K562 (cell line): ENCODE measurements around the gene MYRIP. TPM values are rescaled to one million over a fixed set of nuclear protein-coding genes. Genes with fewer than 3 reads are reported as not detected.

ENCODE experiments used
- ATAC-seq: fragments of 200-7000 bp; cut with Tn5 transposase; 3 replicates; pipeline ENCODE4 v1.9.1; 2020; ENCODE audit warnings: moderate library complexity
- BruUV-seq: library from RNA; stranded (reverse); fragments of 400-500 nt; replicated peaks from 2 replicates; lab custom pipeline; 2021; lab: Mats Ljungman, UMichigan
- CTCF ChIA-PET: fragments of 300-600 bp; formaldehyde crosslinking; extraction: SDS; loops from one replicate; lab custom pipeline; 2021; ENCODE audit warnings: low intra/inter-chr PET ratio; lab: Yijun Ruan, JAX
- POLR2A ChIA-PET: fragments of 300-600, 350-650 bp; sonication (Branson Sonifier 250); formaldehyde crosslinking; extraction: SDS; loops from one replicate; lab custom pipeline; 2021; ENCODE audit warnings: antibody characterized with exemption, inconsistent platforms; lab: Yijun Ruan, JAX
- DNase-seq, 4 experiments: peaks; one replicate each; pipeline versions ENCODE4 v3.0.0 to v3.0.0-alpha.2; 2011 to 2018; ENCODE audit warnings: low spot score in 3 of 4, mixed read lengths in 3 of 4; ENCODE audit errors: extremely low read depth in 1 of 4
- FAIRE-seq: peaks from 2 replicates; lab custom pipeline; 2011; peaks lifted over from hg19 to GRCh38; lab: Jason Lieb, UNC
- H2AFZ ChIP-seq: 2 replicates; pipeline ENCODE4 v1.6.0; 2011; ENCODE audit warnings: low read depth, low read length, control low read depth, inconsistent platforms
- H3K27ac ChIP-seq: fragments of 200-600 bp; 3 replicates; pipeline ENCODE4 v1.8.0; 2011; ENCODE audit warnings: low read depth, mild to moderate bottlenecking, control low read depth, inconsistent platforms, low read length, moderate library complexity, mixed read lengths; ENCODE audit errors: extremely low read depth
- H3K27me3 ChIP-seq, 2 experiments: fragments of 300-600 bp in 1 of 2; 2 replicates in 1 of 2; 3 replicates in 1 of 2; pipeline versions ENCODE4 v1.6.0 to v1.8.0; 2011; ENCODE audit warnings: inconsistent platforms in 2 of 2, low read length in 2 of 2, mild to moderate bottlenecking in 1 of 2, mixed read lengths in 1 of 2, moderate library complexity in 1 of 2; ENCODE audit not compliant: control insufficient read depth in 2 of 2, insufficient read depth in 2 of 2
- H3K36me3 ChIP-seq: fragments of 300-600 bp; 3 replicates; pipeline ENCODE4 v1.8.0; 2011; ENCODE audit warnings: mild to moderate bottlenecking, low read length, inconsistent platforms; ENCODE audit not compliant: control insufficient read depth, insufficient read depth
- H3K4me1 ChIP-seq, 2 experiments: fragments of 200-600 bp in 1 of 2; replicated peaks in 1 of 2; 2 replicates in 1 of 2; 3 replicates in 1 of 2; pipeline versions ENCODE4 v1.5.1 to v1.8.0; 2011; ENCODE audit warnings: inconsistent platforms in 2 of 2, low read length in 2 of 2, mild to moderate bottlenecking in 1 of 2, mixed read lengths in 1 of 2, moderate library complexity in 1 of 2; ENCODE audit not compliant: control insufficient read depth in 2 of 2, insufficient read depth in 2 of 2
- H3K4me2 ChIP-seq: 2 replicates; pipeline ENCODE4 v1.6.1; 2011; ENCODE audit warnings: low read length, control low read depth, inconsistent platforms, mixed read lengths; ENCODE audit not compliant: insufficient read depth
- H3K4me3 ChIP-seq: fragments of 200-600 bp; sonication (generic), shearing (Covaris generic); 2 replicates; pipeline ENCODE4 v1.5.1; 2016; ENCODE audit warnings: control low read depth, inconsistent platforms
- H3K79me2 ChIP-seq: fragments of 200-600 bp; 3 replicates; pipeline ENCODE4 v1.8.0; 2011; ENCODE audit warnings: low read length, inconsistent platforms; ENCODE audit not compliant: control insufficient read depth, insufficient read depth
- H3K9ac ChIP-seq, 2 experiments: 2 replicates each; pipeline versions ENCODE4 v1.6.0 to v1.6.1; 2011; ENCODE audit warnings: low read depth in 2 of 2, low read length in 2 of 2, control low read depth in 1 of 2, inconsistent platforms in 1 of 2, mild to moderate bottlenecking in 1 of 2, mixed read lengths in 1 of 2; ENCODE audit not compliant: insufficient read depth in 1 of 2
- H3K9me1 ChIP-seq: one replicate; pipeline ENCODE4 v1.6.0; 2011; ENCODE audit warnings: inconsistent platforms, mild to moderate bottlenecking, low read length, moderate library complexity; ENCODE audit not compliant: control insufficient read depth, insufficient read depth
- H3K9me3 ChIP-seq: replicated peaks from 2 replicates; pipeline ENCODE4 v1.5.1; 2011; ENCODE audit warnings: low read depth, low read length, inconsistent platforms; ENCODE audit not compliant: control insufficient read depth, insufficient read depth
- H4K20me1 ChIP-seq: replicated peaks from 2 replicates; pipeline ENCODE4 v1.6.1; 2011; ENCODE audit warnings: low read length, inconsistent platforms, mixed read lengths; ENCODE audit not compliant: control insufficient read depth, insufficient read depth
- CSDE1 ChIP-seq, 2 experiments: fragments of 450-650 bp; IDR thresholded peaks; 2 replicates each; pipeline ENCODE4 v1.6.1; 2016; ENCODE audit warnings: mild to moderate bottlenecking in 1 of 2
- EP300 ChIP-seq: IDR thresholded peaks from 2 replicates; pipeline ENCODE4 v1.6.1; 2012; ENCODE audit warnings: low read length, improper control_type of control experiment
- ETV1 ChIP-seq: fragments of 450-650 bp; conservative IDR thresholded peaks from 2 replicates; pipeline ENCODE4 v1.6.1; 2016; ENCODE audit warnings: missing genetic modification characterization, control low read depth, low read depth, missing compliant biosample characterization
- HNRNPL ChIP-seq: fragments of 200-400 bp; formaldehyde crosslinking; IDR thresholded peaks from 2 replicates; pipeline ENCODE4 v1.6.1; 2017; ENCODE audit warnings: low read depth, mild to moderate bottlenecking, low read length
- NELFE ChIP-seq: IDR thresholded peaks from 2 replicates; pipeline ENCODE4 v1.6.1; 2011; ENCODE audit warnings: mild to moderate bottlenecking; ENCODE audit not compliant: insufficient read depth, insufficient read length
- RBM17 ChIP-seq: fragments of 200-400 bp; formaldehyde crosslinking; IDR thresholded peaks from 2 replicates; pipeline ENCODE4 v1.6.1; 2017; ENCODE audit warnings: low read depth, mild to moderate bottlenecking, low read length, borderline replicate concordance
- RFX5 ChIP-seq: IDR thresholded peaks from 2 replicates; pipeline ENCODE4 v1.6.1; 2011; ENCODE audit warnings: low read depth, mild to moderate bottlenecking, improper control_type of control experiment, low read length
- RHOXF2B ChIP-seq: fragments of 250-450 bp; sonication (Bioruptor Pico); conservative IDR thresholded peaks from 2 replicates; pipeline ENCODE4 v1.5.1; 2021
- SIN3B ChIP-seq: fragments of 450-650 bp; IDR thresholded peaks from 2 replicates; pipeline ENCODE4 v1.6.1; 2017; ENCODE audit warnings: low read depth, mild to moderate bottlenecking, moderate library complexity
- ZNF274 ChIP-seq: IDR thresholded peaks from 2 replicates; pipeline ENCODE4 v1.6.1; 2011; ENCODE audit warnings: low read depth, mild to moderate bottlenecking, low read length, moderate library complexity, borderline replicate concordance
- ZNF696 ChIP-seq: fragments of 250-450 bp; sonication (Bioruptor Pico); conservative IDR thresholded peaks from 2 replicates; pipeline ENCODE4 v1.4.0; 2020; ENCODE audit warnings: mild to moderate bottlenecking, moderate library complexity
- ZNF79 ChIP-seq: fragments of 250-450 bp; sonication (Bioruptor Pico); IDR thresholded peaks from 2 replicates; pipeline ENCODE4 v1.4.0; 2020; ENCODE audit warnings: low read depth, mild to moderate bottlenecking, moderate library complexity
- WGBS: fragments of 100-300 bp; shearing (Covaris generic); methylation state at CpG from one replicate; pipeline ENCODE4 v1.1.6; 2016; ENCODE audit warnings: low coverage, mixed read lengths; ENCODE audit not compliant: insufficient coverage; ENCODE audit errors: missing lambda C conversion rate; 5-methylcytosine and 5-hydroxymethylcytosine counted together
- in situ Hi-C: fragments of 300-500 bp; cut with MboI; formaldehyde crosslinking; loops from 4 replicates; pipeline ENCODE4 v1.15.0; 2018; ENCODE audit warnings: inconsistent platforms, mixed read lengths
- intact Hi-C: fragments of 100-400 bp; cut with micrococcal nuclease; formaldehyde crosslinking; loops from 2 replicates; pipeline ENCODE4 v1.14.2; 2022
- polyA plus RNA-seq, 8 experiments: library from polyadenylated mRNA; depleted of rRNA in 4 of 8; stranded (reverse) in 5 of 8; unstranded in 3 of 8; fragments of >200 nt; fragmentation: Nextera tagmentation in 2 of 8; fragmentation: Illumina TruSeq in 1 of 8; extraction: Ambion mirVana in 2 of 8; extraction: Trizol in 1 of 8; gene quantifications; 2 replicates each; pipeline versions ENCODE4 v1.2.1 to v1.2.3, GENCODE V29; 2011 to 2014; ENCODE audit warnings: inconsistent platforms in 1 of 8, missing spikeins in 1 of 8
- total RNA-seq, 7 experiments: library from RNA; depleted of rRNA in 6 of 7; stranded (reverse); fragments of >200 nt in 6 of 7; fragmentation: Illumina TruSeq in 2 of 7; extraction: Trizol in 2 of 7; gene quantifications; 2 replicates each; pipeline versions ENCODE4 v1.2.1 to v1.2.3, GENCODE V29; 2011 to 2021; ENCODE audit warnings: low replicate concordance in 1 of 7
- TF ChIP-seq, protein P1 (sequence below): fragments of 450-650 bp; IDR thresholded peaks from one replicate; pipeline ENCODE4 v1.6.1; 2018; ENCODE audit warnings: mild to moderate bottlenecking, moderate library complexity; ENCODE audit not compliant: partially characterized antibody

MYRIP gene
- total and polyA plus RNA-seq, 9 of the 15 experiments (the other 6 are each of a cell fraction or from before 2014, with no cell fraction given), result 0.03 to 0.12 TPM; not detected in 7

GRCh38 chr3:39896184-39896583 is 86.8 kb downstream of the MYRIP start:
- no peak overlapping the region for H3K27ac ChIP-seq
- no peak overlapping the region for H3K9ac ChIP-seq
- ChIA-PET CTCF (no interaction called here), POLR2A (no interaction called here)
- H3K4me3 ChIP-seq, result no peak overlapping the region
- no peaks in the 10 kb centered on the region for H3K27me3 ChIP-seq
- no peaks in the 10 kb centered on the region for H3K4me1 ChIP-seq
- TF ChIP-seq ZNF79 (CRISPR knock-in tag) (no peak), HNRNPL (no peak), ZNF696 (CRISPR knock-in tag) (no peak), ETV1 (tag) (no peak), RHOXF2B (CRISPR knock-in tag) (no peak), RBM17 (no peak), EP300 (no peak), SIN3B (no peak), ZNF274 (no peak), RFX5 (no peak), CSDE1 (IDR thresholded peaks at IDR 0.05) (no peak), NELFE (no peak)
- TF ChIP-seq, protein P1, sequence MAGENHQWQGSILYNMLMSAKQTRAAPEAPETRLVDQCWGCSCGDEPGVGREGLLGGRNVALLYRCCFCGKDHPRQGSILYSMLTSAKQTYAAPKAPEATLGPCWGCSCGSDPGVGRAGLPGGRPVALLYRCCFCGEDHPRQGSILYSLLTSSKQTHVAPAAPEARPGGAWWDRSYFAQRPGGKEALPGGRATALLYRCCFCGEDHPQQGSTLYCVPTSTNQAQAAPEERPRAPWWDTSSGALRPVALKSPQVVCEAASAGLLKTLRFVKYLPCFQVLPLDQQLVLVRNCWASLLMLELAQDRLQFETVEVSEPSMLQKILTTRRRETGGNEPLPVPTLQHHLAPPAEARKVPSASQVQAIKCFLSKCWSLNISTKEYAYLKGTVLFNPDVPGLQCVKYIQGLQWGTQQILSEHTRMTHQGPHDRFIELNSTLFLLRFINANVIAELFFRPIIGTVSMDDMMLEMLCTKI, result no peak
- no peaks in the 10 kb centered on the region for H3K9me3 ChIP-seq
- H3K79me2 ChIP-seq, result no peaks in the 10 kb centered on the region
- in situ Hi-C loops, result no loop called here
- H3K9me1 ChIP-seq, result no peaks in the 10 kb centered on the region
- no peak overlapping the region for H2AFZ ChIP-seq
- H4K20me1 ChIP-seq, result no peaks in the 10 kb centered on the region
- intact Hi-C loops, result no loop called here
- no peak overlapping the region for H3K4me2 ChIP-seq
- ATAC-seq (no peak), FAIRE-seq (no peak), DNase-seq (no peak)
- no TSS peak for BruUV-seq
- WGBS, result 5% methylated on average over 2 of the region's 2 CpGs
- no peaks in the 10 kb centered on the region for H3K36me3 ChIP-seq
